GM21423 (cell line): ENCODE measurements around the gene CEPT1.

ENCODE experiments used
- ATAC-seq: cut with Tn5 transposase; IDR thresholded peaks from one replicate; pipeline ENCODE4 v1.9.1; 2021; ENCODE audit warnings: mild to moderate bottlenecking, moderate library complexity; ENCODE audit not compliant: unreplicated experiment

Gene CEPT1

DNA sequence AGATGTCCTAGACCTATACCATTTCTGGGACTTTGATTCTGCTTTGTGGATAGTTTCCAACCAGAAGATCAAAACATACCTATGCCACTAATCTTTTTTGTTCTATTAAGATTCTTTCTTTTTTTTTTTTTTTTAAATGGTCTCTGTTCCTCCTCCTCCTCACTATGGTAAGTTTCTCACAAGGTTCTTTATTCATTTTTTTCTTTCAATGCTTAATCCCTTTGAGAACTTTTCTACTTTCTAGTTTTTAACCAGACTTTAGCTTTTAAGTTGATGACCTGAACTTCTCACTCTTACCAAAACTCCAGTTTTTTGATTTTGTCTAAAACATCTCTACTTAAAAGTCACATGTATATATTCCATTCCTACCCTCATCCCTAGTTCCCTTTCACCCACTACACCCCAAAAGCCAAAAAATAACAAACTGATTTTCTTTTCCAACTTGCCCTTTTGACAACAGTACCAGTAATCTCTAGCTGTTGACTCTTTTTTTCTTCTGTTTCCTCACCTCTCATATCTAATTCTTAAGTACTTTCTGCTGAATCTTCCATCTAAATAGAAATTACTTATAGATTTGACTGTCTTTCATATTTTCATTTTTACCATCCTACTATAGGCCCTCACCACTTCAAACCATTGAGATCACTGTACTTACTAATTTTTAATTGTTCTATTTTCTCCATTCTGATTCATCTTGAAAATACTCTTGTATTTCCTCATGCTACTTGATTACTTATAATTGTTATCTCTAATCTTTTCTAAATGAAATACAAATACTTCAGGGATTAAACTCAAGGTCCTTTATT lies 6.1 kb downstream of the CEPT1 start:
- ATAC-seq, result no peak

DNA sequence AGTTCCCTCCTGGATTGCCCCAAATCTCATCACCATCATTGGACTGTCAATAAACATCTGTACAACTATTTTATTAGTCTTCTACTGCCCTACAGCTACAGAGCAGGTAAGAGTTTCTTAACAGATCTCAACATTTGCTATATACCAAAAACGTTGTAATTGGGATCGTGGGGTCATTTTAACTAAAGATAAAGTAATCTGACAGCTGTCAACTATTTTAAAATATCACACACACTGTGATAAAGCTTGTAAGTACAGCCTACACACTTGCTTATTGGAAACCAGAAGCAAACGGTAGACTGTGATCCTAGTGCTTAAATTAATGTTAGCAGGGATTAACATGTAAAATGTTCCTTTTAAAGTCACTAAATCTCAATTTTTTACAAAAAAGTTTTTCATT lies 7.9 kb downstream of the CEPT1 start:
- no peak for ATAC-seq

DNA sequence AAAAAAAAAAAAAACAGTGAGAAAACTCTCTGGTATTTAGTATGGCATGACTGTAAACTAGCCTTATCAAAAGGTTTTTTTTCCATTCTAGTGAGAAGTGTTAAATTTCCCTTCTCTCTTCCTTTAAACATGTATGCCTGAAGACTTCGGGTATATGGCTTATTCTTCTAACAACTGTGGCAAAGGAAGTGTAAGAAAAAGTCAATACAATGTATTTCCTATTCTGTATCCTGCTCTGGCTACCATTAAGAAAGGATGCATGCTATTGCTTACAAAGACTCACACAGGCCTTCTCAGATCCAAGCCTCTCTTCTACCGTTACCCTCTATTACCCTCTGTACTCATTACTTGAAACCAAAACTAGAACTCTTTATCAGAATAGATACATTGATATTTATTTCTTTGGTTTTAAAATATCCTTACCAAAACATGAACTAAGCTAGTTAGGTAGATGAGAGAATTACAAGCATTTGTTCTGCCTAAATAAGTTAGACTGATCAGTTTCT lies 8.4 kb downstream of the CEPT1 start:
- no peak for ATAC-seq

DNA sequence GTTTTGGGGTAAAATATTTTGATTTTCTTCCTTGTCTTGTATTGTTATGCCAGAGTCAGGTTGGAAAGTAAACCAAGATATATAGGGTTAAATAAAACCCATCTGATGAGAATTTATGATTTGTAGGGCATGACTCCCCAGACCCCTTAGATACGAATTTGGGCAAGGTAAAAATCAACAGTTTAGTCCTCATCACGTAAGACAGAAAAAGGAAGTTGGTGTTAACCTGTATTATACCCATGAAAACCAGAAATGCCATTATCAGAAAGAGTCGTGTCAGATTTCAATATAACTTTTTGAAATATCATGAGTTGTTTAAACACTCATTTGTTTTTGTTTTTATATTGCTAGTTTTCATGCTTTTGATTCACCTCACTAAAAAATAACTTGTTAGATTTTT lies 11.8 kb downstream of the CEPT1 start:
- ATAC-seq, result no peak

DNA sequence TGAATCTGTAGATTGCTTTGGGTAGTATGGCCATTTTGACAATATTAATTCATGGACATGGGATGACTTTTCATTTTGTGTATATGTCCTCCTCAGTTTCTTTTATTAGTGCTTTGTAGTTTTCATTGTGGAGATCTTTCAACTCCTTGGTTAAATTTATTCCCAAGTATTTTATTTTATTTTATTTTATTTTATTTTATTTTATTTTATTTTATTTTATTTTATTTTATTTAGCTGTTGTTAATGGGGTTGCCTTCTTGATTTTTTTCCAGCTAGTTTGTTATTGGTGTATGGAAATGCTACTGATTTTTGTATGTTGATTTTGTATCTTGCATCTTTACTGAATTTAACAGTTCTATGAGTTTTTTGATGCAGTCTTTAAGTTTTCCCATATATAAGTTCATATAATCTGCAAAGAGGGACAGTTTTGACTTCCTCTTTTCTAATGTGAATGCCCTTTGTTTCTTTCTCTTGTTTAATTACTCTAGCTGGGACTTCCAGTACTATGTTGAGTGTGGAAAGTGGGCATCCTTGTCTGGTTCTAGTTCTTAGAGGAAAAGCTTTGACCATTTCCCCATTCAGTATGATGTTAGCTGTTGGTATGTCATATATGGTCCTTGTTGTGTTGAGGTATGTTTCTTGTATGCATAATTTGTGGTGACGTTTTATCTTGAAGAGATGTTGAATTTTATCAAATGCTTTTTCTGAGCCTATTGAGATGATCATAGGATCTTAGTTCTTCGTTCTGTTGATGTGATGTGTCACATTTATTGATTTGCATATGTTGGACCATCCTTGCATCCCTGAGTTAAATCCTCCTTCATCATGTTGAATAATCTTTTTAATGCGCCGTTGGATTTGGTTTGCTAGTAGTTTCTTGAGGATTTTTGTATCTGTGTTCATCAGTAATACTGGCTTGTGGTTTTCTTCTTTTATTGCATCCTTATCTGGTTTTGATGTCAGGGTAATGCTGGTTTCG lies 14.3 kb downstream of the CEPT1 start:
- ATAC-seq, result no peak

DNA sequence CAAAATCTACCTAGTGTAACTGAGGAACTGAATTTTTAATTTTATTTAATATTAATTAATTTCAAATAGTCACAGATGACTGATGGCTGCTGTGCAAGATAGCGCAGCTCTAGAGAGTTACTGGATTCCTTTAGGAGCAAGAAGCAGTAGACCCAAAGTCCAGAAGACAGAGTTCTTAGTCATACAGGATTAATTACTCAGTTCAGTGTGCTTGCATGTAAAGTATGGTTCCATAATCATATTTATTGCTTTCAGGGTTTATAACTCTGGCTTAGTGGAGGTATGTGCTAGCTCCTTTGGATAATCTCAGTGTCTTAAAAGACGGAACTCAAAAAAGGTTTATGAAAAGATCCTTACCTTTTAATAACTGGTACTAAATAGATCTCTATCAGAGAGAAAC lies 17.4 kb downstream of the CEPT1 start:
- no peak for ATAC-seq

DNA sequence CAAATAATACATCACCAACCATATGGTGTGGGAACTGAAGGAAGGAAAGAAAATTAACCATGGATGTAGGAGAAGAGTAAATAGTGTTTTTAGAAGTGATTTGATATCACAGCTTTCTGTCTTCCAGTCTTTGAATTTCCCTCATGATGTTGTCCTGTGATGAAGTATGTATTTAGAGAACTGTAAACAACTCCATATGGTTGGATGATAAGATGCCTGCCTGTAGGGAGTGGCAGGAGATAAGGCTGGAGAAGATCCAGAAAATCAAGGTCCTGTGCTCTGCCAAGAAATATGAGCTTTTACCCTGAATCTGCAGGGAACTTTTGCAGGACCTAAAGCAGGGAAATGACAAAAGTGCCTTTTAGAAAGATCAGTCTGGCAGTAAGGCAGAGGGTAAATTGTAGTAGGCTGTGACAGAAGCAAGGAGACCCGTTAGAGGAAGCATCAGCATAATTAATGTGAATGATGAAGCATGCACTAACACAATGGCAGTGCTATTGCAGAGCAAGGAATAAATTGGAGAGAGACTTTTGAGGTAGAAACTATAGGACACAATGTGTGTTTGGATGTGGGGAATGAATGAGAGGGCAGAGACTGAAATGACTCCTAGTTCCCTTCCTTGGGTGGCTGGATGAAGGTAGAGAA lies 21.9 kb downstream of the CEPT1 start:
- ATAC-seq, result no peak

DNA sequence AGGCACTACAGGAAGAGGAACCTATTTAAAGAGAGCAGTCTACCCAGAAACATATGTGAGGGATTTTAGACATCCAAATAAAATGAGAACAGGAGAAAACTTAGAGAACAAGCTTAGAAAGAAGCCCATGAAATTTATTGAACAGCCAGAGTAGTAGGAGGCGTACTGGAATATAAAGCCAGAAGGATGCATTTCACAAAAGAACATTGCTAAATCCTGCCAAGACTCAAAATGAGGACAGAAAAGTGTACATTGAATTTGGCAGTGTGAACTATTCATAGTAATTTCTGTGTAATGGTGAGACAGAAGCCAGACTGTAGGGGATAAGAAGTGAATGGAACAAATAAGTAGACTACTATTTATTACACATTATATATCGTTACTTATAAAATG lies 22.5 kb downstream of the CEPT1 start:
- ATAC-seq, result no peak

DNA sequence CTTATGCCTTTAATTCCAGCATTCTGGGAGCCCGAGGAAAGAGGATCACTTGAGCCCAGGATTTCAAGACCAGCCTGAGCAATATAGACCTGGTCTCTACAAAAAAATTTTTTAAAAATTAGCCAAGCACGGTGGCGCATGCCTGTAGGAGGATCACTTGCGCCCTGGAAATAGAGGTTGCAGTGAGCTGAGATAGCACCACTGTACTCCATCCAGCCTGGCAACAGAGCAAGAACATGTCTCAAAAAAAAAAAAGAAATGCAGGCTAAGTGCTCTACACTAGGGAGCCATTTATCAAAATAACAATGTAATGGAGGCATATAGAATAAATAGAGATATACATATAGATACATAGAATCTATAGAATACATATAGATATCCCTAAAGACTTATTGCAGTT lies 23.3 kb downstream of the CEPT1 start:
- ATAC-seq, result no peak

DNA sequence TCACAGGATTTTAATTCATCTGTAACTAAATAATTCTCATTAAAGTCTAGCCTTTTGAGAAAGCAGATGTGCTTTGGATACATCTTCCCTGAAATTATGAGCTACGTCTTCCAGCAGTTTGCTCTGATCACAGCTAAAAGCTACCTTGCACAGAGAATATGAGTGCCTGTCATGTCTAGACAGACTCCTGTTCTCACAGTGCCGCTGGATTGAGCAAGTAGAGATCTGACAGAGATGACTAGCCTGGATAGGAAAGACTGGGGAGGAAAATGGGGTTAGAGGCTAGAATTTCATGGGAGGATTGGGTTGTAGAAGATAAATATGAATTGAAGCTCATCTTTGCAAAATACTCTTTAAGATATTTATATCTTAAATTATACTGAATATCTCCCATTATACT lies 24.1 kb downstream of the CEPT1 start:
- no peak for ATAC-seq

DNA sequence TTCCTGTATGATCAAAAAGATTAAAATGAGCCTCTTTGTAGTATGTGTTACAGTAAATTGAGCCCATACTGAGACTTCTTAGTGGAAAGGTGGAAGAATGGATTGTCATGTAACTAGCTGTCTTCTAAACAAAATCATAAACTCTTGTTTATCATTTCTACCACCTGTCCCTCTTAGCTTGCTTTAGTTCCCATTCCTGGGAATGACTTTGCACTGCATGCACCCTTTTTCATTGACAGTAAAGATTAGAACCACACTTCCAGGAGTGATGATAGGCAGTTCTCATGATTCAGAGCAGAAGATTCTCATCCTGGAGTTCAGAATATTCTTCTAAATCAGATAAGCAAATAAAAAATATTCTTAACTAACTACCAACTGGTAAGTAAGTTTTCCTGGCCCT lies 32.4 kb downstream of the CEPT1 start:
- ATAC-seq, result no peak

DNA sequence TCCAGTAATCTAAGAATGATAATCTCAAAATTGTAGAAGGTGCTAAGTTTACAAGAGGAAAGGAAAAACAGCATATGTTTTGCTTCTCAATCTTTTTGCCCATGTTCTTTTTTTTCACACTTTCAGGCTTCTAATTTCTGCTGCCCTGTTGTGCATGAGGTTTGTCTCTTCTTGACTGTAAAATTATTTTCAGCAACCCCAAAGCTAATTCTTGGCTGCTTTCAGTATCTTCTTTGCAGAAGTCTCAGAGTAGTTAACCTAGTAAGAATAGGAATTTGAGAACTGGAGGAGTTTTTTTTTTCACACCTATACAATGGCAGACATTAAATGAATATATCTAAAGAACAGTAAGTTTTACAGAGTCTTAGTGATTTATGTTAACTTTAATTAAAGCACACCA lies 34.0 kb downstream of the CEPT1 start:
- no peak for ATAC-seq

DNA sequence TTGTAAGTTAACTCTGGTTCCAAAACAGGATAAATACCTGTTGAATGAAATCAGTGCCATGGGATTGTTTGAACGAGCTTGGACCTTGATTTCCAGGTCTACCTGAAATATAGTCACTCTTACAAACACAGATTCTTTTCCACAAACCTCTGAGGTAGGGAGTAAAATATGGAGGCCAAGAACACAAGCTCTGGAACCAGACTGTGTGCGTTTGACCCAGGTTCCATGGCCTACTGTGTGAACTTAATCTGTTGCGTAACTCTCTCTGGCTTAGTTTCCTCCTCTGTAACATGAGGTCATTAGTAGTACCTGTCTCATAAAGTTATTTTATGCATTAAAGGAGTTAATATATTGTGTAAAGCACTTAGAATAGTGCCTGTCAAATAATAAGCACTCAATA lies 35.3 kb downstream of the CEPT1 start:
- ATAC-seq, result no peak

DNA sequence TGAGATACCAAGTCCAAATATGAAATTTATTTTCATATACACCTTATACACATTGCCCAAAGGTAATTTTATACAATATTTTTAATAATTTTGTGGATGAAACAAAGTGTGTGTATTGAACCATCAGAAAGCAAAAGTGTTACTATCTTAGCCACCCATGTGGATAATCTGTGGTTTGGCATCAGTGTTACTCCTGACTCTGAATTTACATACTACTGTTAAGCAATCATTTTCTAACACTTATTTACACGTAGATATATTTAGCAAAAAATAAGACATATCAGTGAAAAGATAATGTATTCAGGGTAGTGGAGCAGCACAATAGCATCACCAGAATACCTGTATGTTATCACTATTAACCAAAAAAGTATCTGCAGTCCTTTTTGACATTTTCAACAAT lies 36.7 kb downstream of the CEPT1 start:
- ATAC-seq, result peak; percentile 69

DNA sequence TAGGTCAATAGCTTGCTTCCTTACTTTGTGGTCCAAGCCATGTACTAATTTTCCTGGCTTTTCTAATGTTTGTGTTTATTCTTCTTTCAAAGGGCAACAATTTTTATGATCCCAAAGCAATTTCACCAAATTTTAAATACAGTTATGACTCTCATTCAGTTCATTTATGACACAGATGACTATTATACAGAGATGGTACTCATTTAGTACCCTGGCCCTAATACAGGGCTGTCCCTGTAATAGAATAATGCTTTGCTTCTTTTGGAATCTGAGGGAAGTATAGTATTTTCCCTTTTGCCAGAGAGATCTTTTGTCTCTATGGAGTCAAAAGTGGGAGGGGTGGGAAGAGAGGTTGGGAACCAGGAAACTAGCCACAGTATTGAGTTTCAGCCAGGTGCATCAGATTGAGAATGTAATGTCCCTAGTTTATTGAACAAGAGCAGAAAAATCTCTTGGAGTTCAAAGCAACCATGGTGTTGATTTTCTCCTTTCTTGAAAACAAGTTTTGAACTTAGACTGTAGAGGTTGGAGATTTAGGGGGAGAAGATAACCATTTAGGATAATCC lies 40.0 kb downstream of the CEPT1 start:
- ATAC-seq, result no peak

DNA sequence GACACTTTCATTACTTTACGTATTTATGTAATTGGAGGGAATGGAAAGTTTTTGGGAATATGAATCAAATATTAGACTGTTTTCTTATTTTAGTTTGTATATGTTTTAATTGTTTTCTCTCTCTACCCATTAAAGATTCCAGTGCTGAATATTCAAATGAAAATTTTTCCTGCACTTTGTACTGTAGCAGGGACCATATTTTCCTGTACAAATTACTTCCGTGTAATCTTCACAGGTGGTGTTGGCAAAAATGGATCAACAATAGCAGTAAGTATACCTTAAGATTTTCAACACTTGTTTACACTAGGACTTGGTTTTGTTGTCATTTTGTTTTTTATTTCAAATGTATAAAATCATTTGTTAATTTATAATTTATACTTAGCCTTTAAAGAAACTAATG lies 42.0 kb downstream of the CEPT1 start:
- no peak for ATAC-seq

DNA sequence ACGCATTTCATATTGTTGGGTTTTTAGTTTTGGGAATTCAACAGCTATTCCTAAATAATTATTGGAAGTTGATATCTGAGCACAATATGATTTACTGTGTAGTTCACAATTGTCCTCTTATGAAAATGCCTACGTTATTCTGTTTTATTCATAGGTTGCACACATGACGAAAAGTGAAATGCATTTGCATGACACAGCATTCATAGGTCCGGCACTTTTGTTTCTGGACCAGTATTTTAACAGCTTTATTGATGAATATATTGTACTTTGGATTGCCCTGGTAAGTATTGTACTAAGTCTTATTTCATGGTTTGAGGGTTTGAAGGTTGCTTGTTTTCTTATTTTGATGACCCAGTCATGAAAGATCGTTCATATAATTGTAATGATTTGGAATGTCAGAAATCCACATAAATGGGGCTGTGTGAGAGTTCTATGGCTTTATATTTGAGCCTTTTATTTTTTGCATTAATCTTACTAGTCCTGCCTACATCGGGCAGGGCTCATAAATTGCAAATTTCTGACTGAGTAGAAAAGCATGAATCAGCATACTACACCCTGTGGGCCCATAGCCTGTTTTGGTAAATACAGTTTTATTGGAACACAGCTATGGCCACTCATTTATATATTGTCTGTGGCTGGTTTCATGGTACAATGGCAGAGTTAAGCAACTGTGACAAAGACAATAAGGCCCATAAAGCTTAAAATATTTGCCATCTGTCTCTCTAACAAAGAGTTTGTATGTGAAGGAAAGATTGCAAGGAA lies 43.5 kb downstream of the CEPT1 start:
- no peak for ATAC-seq

DNA sequence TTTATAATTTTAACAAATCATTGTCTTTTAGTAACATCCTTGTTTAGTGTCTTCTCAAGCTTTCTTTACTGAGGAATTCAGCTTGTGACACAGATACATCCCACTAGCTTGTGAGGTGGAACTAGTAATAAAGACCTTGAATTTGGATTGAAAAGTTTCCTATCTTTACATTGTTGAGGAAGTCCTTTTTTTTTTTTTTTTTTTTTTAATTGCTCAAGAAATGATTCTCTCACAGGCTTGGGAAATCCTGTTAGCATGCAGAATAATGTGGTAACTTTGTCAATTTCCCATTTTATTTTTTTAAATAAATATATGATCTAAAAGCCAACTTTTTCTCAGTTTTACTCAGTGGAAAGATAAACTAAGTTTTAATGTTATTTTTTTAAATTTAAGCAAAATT lies 44.6 kb downstream of the CEPT1 start:
- ATAC-seq, result no peak

DNA sequence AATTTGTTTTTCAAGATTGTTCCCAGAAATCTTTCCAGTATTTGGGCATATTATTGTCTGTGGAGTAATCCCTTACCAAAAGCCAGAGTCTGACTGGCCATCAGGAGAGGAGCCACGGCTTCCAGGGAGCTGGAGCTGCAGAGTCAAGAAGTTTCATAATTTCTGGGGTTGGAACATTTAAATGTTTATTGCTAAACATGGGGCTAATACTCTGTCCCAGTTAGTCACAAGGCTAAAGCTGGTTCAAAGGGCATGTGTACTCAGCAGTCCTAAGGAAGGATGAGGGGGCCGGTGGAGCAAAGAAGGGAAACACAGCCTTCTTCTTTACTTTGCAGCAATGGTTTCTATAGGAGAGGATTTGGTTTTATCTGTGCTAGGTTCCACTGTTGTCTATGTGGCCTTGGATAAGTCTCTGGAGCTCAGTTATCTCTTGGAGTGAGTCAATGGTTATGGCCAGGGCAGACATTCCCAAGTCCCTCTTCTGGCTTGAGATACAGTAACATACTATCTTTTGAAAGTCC lies 51.0 kb downstream of the CEPT1 start:
- no peak for ATAC-seq

DNA sequence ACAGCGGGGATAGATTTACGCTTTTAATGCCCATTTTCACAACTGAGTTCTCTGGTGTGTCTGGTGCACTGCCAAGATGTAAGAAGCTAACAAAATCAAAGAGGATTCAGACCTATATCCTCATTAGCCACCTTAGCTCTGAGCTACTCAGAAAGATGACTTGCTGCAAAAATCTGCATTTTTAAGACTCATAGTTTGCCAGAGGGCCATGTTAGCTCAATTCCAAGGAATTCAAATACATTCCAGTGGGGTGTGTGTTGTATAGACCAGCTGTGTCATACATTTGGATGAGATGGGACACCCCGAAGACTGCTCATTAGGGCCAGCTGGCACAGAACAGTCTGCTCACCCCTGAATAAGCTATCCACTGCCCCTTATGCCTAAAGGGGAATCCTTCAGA lies 51.5 kb downstream of the CEPT1 start:
- ATAC-seq, result no peak
